Adrenal gland (tissue), 5 donors: ENCODE data around the gene TTC34.

Experiments used
- CTCF ChIP-seq, 6 experiments: fragments of 450-650 bp in 4 of 6; fragments of 200-600 bp in 2 of 6; sonication (generic) in 1 of 6; IDR thresholded peaks; 1 replicate in 5 of 6; 2 replicates in 1 of 6; pipeline versions ENCODE4 v1.5.1 to v1.8.0; 2016 to 2021; ENCODE audit warnings: antibody characterized with exemption in 6 of 6, mild to moderate bottlenecking in 2 of 6, moderate library complexity in 1 of 6
- POLR2A ChIP-seq, 2 donors: fragments of 450-650 bp; IDR thresholded peaks; one replicate each; pipeline ENCODE4 v1.6.1; 2017; ENCODE audit warnings: antibody characterized with exemption in 2 of 2, mild to moderate bottlenecking in 2 of 2, moderate library complexity in 1 of 2
- donor health status: DM: no; HTN: no; CAD: no.

GRCh38 chr1:2826316-2826715 is 24.8 kb upstream of the TTC34 start:
- no peak for TF ChIP-seq CTCF (IDR thresholded peaks at IDR 0.05)
- no peak for TF ChIP-seq POLR2A (IDR thresholded peaks at IDR 0.05)
